GM23338 (cell line): ENCODE results near the gene GSDME. TPM values are rescaled to one million over a fixed set of nuclear protein-coding genes. Genes with fewer than 3 reads are reported as not detected.

Experiments used
- ATAC-seq: fragments of 200-7000 bp; cut with Tn5 transposase; 3 replicates; pipeline ENCODE4 v1.9.1; 2020
- DNase-seq: peaks from one replicate; pipeline ENCODE4 v3.0.0-alpha.2; 2015; ENCODE audit warnings: low spot score
- H2AFZ ChIP-seq: fragments of 200-600 bp; sonication (generic); 2 replicates; pipeline ENCODE4 v1.8.0; 2016; ENCODE audit warnings: antibody characterized with exemption, mild to moderate bottlenecking, moderate library complexity
- H3F3A ChIP-seq: fragments of 200-600 bp; sonication (generic); replicated peaks from 2 replicates; pipeline ENCODE4 v1.8.0; 2017; ENCODE audit warnings: antibody characterized with exemption, mixed run types, low read depth
- H3K27ac ChIP-seq: fragments of 200-600 bp; sonication (generic); 2 replicates; pipeline ENCODE4 v1.6.1; 2016; ENCODE audit warnings: low read depth
- H3K27me3 ChIP-seq: fragments of 200-600 bp; sonication (generic); 2 replicates; pipeline ENCODE4 v1.8.0; 2016; ENCODE audit warnings: mild to moderate bottlenecking, mixed run types, moderate library complexity; ENCODE audit not compliant: insufficient read depth
- H3K36me3 ChIP-seq: fragments of 200-600 bp; sonication (generic); 2 replicates; pipeline ENCODE4 v1.8.0; 2016; ENCODE audit warnings: mild to moderate bottlenecking; ENCODE audit not compliant: insufficient read depth
- H3K4me1 ChIP-seq: fragments of 200-600 bp; sonication (generic); 2 replicates; pipeline ENCODE4 v1.8.0; 2016; ENCODE audit warnings: mild to moderate bottlenecking, moderate library complexity; ENCODE audit not compliant: insufficient read depth
- H3K4me2 ChIP-seq: fragments of 200-600 bp; sonication (generic); 2 replicates; pipeline ENCODE4 v1.7.1; 2017; ENCODE audit warnings: mixed run types
- H3K4me3 ChIP-seq: fragments of 200-600 bp; sonication (generic); 2 replicates; pipeline ENCODE4 v1.6.1; 2016; ENCODE audit warnings: mixed run types
- H3K79me2 ChIP-seq: fragments of 200-600 bp; sonication (generic); replicated peaks from 2 replicates; pipeline ENCODE4 v1.8.0; 2017; ENCODE audit warnings: mild to moderate bottlenecking; ENCODE audit not compliant: insufficient read depth
- H3K9me2 ChIP-seq: fragments of 200-600 bp; sonication (generic); 2 replicates; pipeline ENCODE4 v1.8.0; 2017; ENCODE audit not compliant: insufficient read depth
- H4K20me1 ChIP-seq: fragments of 200-600 bp; sonication (generic); replicated peaks from 2 replicates; pipeline ENCODE4 v1.8.0; 2017; ENCODE audit warnings: mild to moderate bottlenecking; ENCODE audit not compliant: insufficient read depth
- H3K27ac Mint-ChIP-seq: 2 replicates; pipeline ENCODE4 v1.8.0; 2020; ENCODE audit warnings: inconsistent platforms, mild to moderate bottlenecking, moderate library complexity, mixed read lengths
- H3K27me3 Mint-ChIP-seq: 3 replicates; pipeline ENCODE4 v1.8.0; 2022; ENCODE audit warnings: low read depth, mild to moderate bottlenecking, moderate library complexity, mixed read lengths, inconsistent platforms; ENCODE audit not compliant: insufficient read depth, poor library complexity
- H3K36me3 Mint-ChIP-seq: 3 replicates; pipeline ENCODE4 v1.8.0; 2021; ENCODE audit warnings: low read depth, mild to moderate bottlenecking, inconsistent platforms, moderate library complexity, mixed read lengths
- H3K4me1 Mint-ChIP-seq: 3 replicates; pipeline ENCODE4 v1.8.0; 2020; ENCODE audit warnings: mild to moderate bottlenecking, inconsistent platforms, mixed read lengths
- H3K4me3 Mint-ChIP-seq: 3 replicates; pipeline ENCODE4 v1.8.0; 2021; ENCODE audit warnings: moderate library complexity, mild to moderate bottlenecking, inconsistent platforms, mixed read lengths
- H3K9me3 Mint-ChIP-seq: 3 replicates; pipeline ENCODE4 v1.8.0; 2020; ENCODE audit warnings: moderate library complexity, mild to moderate bottlenecking, inconsistent platforms, mixed read lengths
- CREB1 ChIP-seq: fragments of 250-450 bp; sonication (Bioruptor Pico); IDR thresholded peaks from 2 replicates; pipeline ENCODE4 v1.5.0; 2020; ENCODE audit warnings: low read depth, mild to moderate bottlenecking, moderate library complexity
- ETS1 ChIP-seq: IDR thresholded peaks from 2 replicates; pipeline ENCODE4 v1.6.1; 2016; ENCODE audit warnings: antibody characterized with exemption
- EZH2 ChIP-seq: fragments of 200-600 bp; sonication (generic); IDR thresholded peaks from one replicate; pipeline ENCODE4 v1.8.0; 2017; ENCODE audit warnings: antibody characterized with exemption, mild to moderate bottlenecking, low read depth; ENCODE audit not compliant: unreplicated experiment
- EZH2phosphoT487 ChIP-seq: fragments of 200-600 bp; sonication (generic); IDR thresholded peaks from one replicate; pipeline ENCODE4 v1.8.1; 2018; ENCODE audit warnings: antibody characterized with exemption; ENCODE audit not compliant: unreplicated experiment
- JUNB ChIP-seq: IDR thresholded peaks from one replicate; pipeline ENCODE4 v1.6.1; 2016; ENCODE audit warnings: antibody characterized with exemption; ENCODE audit not compliant: unreplicated experiment
- NANOG ChIP-seq: IDR thresholded peaks from 2 replicates; pipeline ENCODE4 v1.6.1; 2016; ENCODE audit warnings: antibody characterized with exemption, borderline replicate concordance
- POLR2AphosphoS5 ChIP-seq: IDR thresholded peaks from 2 replicates; pipeline ENCODE4 v1.6.1; 2016; ENCODE audit warnings: antibody characterized with exemption, low read depth
- STAT1 ChIP-seq: IDR thresholded peaks from one replicate; pipeline ENCODE4 v1.6.1; 2016; ENCODE audit warnings: antibody characterized with exemption; ENCODE audit not compliant: unreplicated experiment
- ZNF114 ChIP-seq: fragments of 250-450 bp; sonication (Bioruptor Pico); IDR thresholded peaks from 2 replicates; pipeline ENCODE4 v1.5.0; 2020; ENCODE audit warnings: mild to moderate bottlenecking, moderate library complexity
- ZNF331 ChIP-seq: fragments of 250-450 bp; sonication (Bioruptor Pico); IDR thresholded peaks from 2 replicates; pipeline ENCODE4 v1.5.0; 2020; ENCODE audit warnings: low read depth, mild to moderate bottlenecking, moderate library complexity
- polyA plus RNA-seq: library from polyadenylated mRNA; unstranded; fragments of >200 nt; fragmentation: Nextera tagmentation; extraction: Ambion mirVana; gene quantifications from 2 replicates; pipeline ENCODE4 v1.2.1, GENCODE V29; 2016
- total RNA-seq: library from RNA; depleted of rRNA; stranded (reverse); fragments of >200 nt; shearing (Covaris generic); gene quantifications from 2 replicates; pipeline ENCODE4 v1.2.3, GENCODE V29; 2014
- TF ChIP-seq, protein P1 (sequence below): IDR thresholded peaks from one replicate; pipeline ENCODE4 v1.6.1; 2018; ENCODE audit warnings: antibody characterized with exemption; ENCODE audit not compliant: unreplicated experiment
- TF ChIP-seq, protein P2 (sequence below), 2 experiments: fragments of 200-600 bp in 1 of 2; sonication (generic) in 1 of 2; conservative IDR thresholded peaks; 2 replicates each; pipeline versions ENCODE4 v1.5.1 to v1.6.1; 2016 to 2017; ENCODE audit warnings: antibody characterized with exemption in 2 of 2, low read depth in 2 of 2, mild to moderate bottlenecking in 2 of 2, moderate library complexity in 1 of 2
- TF ChIP-seq, protein P3 (sequence below): fragments of 250-450 bp; sonication (Bioruptor Pico); IDR thresholded peaks from 2 replicates; pipeline ENCODE4 v1.5.0; 2020; ENCODE audit warnings: mild to moderate bottlenecking, moderate library complexity

Gene GSDME
- total and polyA plus RNA-seq, 2 experiments from 2014 or later = 8.3 to 8.5 TPM

- no peak overlapping the region for H3K4me3 Mint-ChIP-seq
These were observed 18.7 kb downstream of the GSDME start for GRCh38 chr7:24738577-24738976.

More at GRCh38 chr7:24738577-24738976, 18.7 kb downstream of the GSDME start:
- Mint-ChIP-seq H3K27ac (no peak overlapping the region), H3K9me3 (peaks cover 16% of the 10 kb centered on the region; the same call in 2 of the 3 replicates), H3K36me3 (peaks cover 6% of the 10 kb centered on the region; the same call in 2 of the 3 replicates), H3K27me3 (no peaks in the 10 kb centered on the region), H3K4me1 (peaks cover 8% of the 10 kb centered on the region; the same call in 2 of the 3 replicates)
- no peak for DNase-seq
- Histone ChIP-seq H3K79me2 (no peaks in the 10 kb centered on the region), H3K36me3 (no peaks in the 10 kb centered on the region), H3K27me3 (no peaks in the 10 kb centered on the region), H2AFZ (no peak overlapping the region), H4K20me1 (no peaks in the 10 kb centered on the region), H3F3A (no peaks in the 10 kb centered on the region), H3K27ac (no peak overlapping the region), H3K4me3 (no peak overlapping the region), H3K9me2 (no peaks in the 10 kb centered on the region), H3K4me2 (no peak overlapping the region), H3K4me1 (peaks cover 8% of the 10 kb centered on the region; the same call in 1 of the 2 replicates)
- no peak for ATAC-seq
- TF ChIP-seq, protein P1, sequence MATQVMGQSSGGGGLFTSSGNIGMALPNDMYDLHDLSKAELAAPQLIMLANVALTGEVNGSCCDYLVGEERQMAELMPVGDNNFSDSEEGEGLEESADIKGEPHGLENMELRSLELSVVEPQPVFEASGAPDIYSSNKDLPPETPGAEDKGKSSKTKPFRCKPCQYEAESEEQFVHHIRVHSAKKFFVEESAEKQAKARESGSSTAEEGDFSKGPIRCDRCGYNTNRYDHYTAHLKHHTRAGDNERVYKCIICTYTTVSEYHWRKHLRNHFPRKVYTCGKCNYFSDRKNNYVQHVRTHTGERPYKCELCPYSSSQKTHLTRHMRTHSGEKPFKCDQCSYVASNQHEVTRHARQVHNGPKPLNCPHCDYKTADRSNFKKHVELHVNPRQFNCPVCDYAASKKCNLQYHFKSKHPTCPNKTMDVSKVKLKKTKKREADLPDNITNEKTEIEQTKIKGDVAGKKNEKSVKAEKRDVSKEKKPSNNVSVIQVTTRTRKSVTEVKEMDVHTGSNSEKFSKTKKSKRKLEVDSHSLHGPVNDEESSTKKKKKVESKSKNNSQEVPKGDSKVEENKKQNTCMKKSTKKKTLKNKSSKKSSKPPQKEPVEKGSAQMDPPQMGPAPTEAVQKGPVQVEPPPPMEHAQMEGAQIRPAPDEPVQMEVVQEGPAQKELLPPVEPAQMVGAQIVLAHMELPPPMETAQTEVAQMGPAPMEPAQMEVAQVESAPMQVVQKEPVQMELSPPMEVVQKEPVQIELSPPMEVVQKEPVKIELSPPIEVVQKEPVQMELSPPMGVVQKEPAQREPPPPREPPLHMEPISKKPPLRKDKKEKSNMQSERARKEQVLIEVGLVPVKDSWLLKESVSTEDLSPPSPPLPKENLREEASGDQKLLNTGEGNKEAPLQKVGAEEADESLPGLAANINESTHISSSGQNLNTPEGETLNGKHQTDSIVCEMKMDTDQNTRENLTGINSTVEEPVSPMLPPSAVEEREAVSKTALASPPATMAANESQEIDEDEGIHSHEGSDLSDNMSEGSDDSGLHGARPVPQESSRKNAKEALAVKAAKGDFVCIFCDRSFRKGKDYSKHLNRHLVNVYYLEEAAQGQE = no peak
- TF ChIP-seq EZH2phosphoT487 (no peak), STAT1 (no peak), CREB1 (no peak), ZNF114 (no peak), EZH2 (no peak), ZNF331 (CRISPR knock-in tag) (no peak), JUNB (no peak), POLR2AphosphoS5 (no peak), NANOG (no peak), ETS1 (no peak)
- TF ChIP-seq, protein P2, sequence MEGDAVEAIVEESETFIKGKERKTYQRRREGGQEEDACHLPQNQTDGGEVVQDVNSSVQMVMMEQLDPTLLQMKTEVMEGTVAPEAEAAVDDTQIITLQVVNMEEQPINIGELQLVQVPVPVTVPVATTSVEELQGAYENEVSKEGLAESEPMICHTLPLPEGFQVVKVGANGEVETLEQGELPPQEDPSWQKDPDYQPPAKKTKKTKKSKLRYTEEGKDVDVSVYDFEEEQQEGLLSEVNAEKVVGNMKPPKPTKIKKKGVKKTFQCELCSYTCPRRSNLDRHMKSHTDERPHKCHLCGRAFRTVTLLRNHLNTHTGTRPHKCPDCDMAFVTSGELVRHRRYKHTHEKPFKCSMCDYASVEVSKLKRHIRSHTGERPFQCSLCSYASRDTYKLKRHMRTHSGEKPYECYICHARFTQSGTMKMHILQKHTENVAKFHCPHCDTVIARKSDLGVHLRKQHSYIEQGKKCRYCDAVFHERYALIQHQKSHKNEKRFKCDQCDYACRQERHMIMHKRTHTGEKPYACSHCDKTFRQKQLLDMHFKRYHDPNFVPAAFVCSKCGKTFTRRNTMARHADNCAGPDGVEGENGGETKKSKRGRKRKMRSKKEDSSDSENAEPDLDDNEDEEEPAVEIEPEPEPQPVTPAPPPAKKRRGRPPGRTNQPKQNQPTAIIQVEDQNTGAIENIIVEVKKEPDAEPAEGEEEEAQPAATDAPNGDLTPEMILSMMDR (conservative IDR thresholded peaks at IDR 0.05; ENCODE audit: low read depth in 2 of 2) = no peak
- TF ChIP-seq, protein P3, sequence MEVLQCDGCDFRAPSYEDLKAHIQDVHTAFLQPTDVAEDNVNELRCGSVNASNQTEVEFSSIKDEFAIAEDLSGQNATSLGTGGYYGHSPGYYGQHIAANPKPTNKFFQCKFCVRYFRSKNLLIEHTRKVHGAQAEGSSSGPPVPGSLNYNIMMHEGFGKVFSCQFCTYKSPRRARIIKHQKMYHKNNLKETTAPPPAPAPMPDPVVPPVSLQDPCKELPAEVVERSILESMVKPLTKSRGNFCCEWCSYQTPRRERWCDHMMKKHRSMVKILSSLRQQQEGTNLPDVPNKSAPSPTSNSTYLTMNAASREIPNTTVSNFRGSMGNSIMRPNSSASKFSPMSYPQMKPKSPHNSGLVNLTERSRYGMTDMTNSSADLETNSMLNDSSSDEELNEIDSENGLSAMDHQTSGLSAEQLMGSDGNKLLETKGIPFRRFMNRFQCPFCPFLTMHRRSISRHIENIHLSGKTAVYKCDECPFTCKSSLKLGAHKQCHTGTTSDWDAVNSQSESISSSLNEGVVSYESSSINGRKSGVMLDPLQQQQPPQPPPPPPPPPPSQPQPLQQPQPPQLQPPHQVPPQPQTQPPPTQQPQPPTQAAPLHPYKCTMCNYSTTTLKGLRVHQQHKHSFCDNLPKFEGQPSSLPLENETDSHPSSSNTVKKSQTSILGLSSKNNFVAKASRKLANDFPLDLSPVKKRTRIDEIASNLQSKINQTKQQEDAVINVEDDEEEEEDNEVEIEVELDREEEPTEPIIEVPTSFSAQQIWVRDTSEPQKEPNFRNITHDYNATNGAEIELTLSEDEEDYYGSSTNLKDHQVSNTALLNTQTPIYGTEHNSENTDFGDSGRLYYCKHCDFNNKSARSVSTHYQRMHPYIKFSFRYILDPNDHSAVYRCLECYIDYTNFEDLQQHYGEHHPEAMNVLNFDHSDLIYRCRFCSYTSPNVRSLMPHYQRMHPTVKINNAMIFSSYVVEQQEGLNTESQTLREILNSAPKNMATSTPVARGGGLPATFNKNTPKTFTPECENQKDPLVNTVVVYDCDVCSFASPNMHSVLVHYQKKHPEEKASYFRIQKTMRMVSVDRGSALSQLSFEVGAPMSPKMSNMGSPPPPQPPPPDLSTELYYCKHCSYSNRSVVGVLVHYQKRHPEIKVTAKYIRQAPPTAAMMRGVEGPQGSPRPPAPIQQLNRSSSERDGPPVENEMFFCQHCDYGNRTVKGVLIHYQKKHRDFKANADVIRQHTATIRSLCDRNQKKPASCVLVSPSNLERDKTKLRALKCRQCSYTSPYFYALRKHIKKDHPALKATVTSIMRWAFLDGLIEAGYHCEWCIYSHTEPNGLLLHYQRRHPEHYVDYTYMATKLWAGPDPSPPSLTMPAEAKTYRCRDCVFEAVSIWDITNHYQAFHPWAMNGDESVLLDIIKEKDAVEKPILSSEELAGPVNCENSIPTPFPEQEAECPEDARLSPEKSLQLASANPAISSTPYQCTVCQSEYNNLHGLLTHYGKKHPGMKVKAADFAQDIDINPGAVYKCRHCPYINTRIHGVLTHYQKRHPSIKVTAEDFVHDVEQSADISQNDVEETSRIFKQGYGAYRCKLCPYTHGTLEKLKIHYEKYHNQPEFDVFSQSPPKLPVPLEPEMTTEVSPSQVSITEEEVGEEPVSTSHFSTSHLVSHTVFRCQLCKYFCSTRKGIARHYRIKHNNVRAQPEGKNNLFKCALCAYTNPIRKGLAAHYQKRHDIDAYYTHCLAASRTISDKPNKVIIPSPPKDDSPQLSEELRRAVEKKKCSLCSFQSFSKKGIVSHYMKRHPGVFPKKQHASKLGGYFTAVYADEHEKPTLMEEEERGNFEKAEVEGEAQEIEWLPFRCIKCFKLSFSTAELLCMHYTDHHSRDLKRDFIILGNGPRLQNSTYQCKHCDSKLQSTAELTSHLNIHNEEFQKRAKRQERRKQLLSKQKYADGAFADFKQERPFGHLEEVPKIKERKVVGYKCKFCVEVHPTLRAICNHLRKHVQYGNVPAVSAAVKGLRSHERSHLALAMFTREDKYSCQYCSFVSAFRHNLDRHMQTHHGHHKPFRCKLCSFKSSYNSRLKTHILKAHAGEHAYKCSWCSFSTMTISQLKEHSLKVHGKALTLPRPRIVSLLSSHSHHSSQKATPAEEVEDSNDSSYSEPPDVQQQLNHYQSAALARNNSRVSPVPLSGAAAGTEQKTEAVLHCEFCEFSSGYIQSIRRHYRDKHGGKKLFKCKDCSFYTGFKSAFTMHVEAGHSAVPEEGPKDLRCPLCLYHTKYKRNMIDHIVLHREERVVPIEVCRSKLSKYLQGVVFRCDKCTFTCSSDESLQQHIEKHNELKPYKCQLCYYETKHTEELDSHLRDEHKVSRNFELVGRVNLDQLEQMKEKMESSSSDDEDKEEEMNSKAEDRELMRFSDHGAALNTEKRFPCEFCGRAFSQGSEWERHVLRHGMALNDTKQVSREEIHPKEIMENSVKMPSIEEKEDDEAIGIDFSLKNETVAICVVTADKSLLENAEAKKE (CRISPR knock-in tag) = no peak
